WERI-Rb-1 (cell line): Measurements from ENCODE around the gene SERPINB2.

Experiments
- DNase-seq: peaks from one replicate; pipeline ENCODE4 v3.0.0-alpha.2; 2020
- H3K27ac ChIP-seq: fragments of 250-450 bp; sonication (Bioruptor Pico); 2 replicates; pipeline ENCODE4 v1.5.1; 2020; ENCODE audit warnings: mild to moderate bottlenecking, moderate library complexity
- H3K27me3 ChIP-seq: fragments of 250-450 bp; sonication (Bioruptor Pico); 2 replicates; pipeline ENCODE4 v1.5.1; 2021; ENCODE audit warnings: mild to moderate bottlenecking, low read depth, moderate library complexity; ENCODE audit not compliant: insufficient read depth, severe bottlenecking
- H3K36me3 ChIP-seq: fragments of 250-450 bp; sonication (Bioruptor Pico); 2 replicates; pipeline ENCODE4 v1.5.1; 2020; ENCODE audit warnings: mild to moderate bottlenecking, moderate library complexity
- H3K4me3 ChIP-seq: 2 replicates; pipeline ENCODE4 v1.5.1; 2011; ENCODE audit warnings: low read depth, mild to moderate bottlenecking, control low read depth, low read length
- H3K9me3 ChIP-seq: fragments of 250-450 bp; sonication (Bioruptor Pico); 2 replicates; pipeline ENCODE4 v1.5.1; 2021; ENCODE audit warnings: mild to moderate bottlenecking, moderate library complexity; ENCODE audit not compliant: severe bottlenecking
- TF ChIP-seq, protein P1 (sequence below): IDR thresholded peaks from 2 replicates; pipeline ENCODE4 v1.5.1; 2011; ENCODE audit warnings: low read depth, mild to moderate bottlenecking, control low read depth, inconsistent platforms, low read length

The SERPINB2 gene

DNA sequence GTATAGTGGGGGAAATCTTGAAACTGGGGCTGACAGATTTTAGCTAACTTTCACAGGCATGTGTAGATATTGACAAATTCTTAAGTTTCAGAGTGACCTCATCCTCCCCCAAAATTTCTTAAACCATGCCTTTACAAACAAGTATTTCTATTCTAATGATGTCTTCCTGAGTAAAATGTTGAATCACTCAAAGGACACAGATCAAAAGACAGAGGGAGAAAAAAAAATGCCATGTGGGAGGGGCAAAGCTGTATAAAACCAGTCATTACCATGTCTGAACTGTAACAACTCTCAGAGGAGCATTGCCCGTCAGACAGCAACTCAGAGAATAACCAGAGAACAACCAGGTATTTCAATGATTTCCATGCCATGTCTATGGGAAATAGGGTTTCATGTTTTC, at the start of gene SERPINB2:
SERPINB2 (plus strand) TSS at position 282 of the 400 bp plus-strand sequence. CDS start 3,740 bp downstream, outside the sequence.
- TF ChIP-seq, protein P1, sequence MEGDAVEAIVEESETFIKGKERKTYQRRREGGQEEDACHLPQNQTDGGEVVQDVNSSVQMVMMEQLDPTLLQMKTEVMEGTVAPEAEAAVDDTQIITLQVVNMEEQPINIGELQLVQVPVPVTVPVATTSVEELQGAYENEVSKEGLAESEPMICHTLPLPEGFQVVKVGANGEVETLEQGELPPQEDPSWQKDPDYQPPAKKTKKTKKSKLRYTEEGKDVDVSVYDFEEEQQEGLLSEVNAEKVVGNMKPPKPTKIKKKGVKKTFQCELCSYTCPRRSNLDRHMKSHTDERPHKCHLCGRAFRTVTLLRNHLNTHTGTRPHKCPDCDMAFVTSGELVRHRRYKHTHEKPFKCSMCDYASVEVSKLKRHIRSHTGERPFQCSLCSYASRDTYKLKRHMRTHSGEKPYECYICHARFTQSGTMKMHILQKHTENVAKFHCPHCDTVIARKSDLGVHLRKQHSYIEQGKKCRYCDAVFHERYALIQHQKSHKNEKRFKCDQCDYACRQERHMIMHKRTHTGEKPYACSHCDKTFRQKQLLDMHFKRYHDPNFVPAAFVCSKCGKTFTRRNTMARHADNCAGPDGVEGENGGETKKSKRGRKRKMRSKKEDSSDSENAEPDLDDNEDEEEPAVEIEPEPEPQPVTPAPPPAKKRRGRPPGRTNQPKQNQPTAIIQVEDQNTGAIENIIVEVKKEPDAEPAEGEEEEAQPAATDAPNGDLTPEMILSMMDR, result no peak
- no peak within 1 kb of the TSS for H3K4me3 ChIP-seq
- H3K27me3 ChIP-seq, result no peaks in the 10 kb centered on the region
- DNase-seq, result no peak
- H3K9me3 ChIP-seq, result no peaks in the 10 kb centered on the region
- no peak within 1 kb of the TSS for H3K27ac ChIP-seq
- no peaks in the 10 kb centered on the region for H3K36me3 ChIP-seq

DNA sequence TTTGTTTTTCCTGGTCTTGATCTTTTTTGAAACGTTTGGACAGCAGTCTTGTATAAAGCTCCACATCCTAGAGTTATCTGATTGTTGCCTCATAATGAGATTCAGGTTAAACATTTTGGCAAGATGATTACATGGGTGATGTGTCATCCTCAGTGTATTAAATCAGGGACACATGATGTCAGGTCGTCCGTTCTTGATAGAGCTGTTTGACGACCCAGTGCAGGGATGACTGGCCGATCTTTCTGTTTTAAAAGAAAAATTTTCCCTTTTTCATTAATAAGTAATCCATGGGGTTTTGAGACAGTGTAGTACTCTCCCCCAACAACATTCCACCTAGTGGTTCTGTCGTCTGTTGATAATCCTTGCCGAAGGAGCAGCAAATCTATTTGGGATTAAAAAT, 44.5 kb upstream of the SERPINB2 start:
- DNase-seq, result no peak
- H3K9me3 ChIP-seq, result no peaks in the 10 kb centered on the region
- TF ChIP-seq, protein P1, result no peak
- H3K36me3 ChIP-seq, result no peaks in the 10 kb centered on the region
- no peak overlapping the region for H3K27ac ChIP-seq
- no peak overlapping the region for H3K4me3 ChIP-seq
- no peaks in the 10 kb centered on the region for H3K27me3 ChIP-seq

DNA sequence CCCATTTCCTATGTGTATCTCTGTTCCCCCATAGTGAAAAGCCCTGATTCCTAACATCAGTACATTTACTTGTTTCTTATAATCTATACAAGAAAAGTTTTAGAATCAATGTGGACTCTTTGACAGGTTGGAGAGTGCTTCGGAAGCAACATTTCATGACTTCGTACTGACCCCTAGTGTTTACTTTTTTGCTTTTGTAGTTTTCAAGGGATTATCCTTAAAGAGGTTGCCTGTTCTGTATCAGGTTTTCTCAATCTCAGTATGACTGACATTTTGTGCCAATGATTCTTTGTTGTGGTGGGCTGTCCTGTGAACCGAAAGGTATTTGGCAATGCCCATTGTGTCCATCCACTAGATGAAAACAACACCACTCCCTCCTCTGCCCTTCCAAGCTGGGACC, 43.3 kb upstream of the SERPINB2 start:
- H3K4me3 ChIP-seq, result no peak overlapping the region
- no peaks in the 10 kb centered on the region for H3K9me3 ChIP-seq
- no peak overlapping the region for H3K27ac ChIP-seq
- TF ChIP-seq, protein P1, result peak; percentile 45
- no peaks in the 10 kb centered on the region for H3K36me3 ChIP-seq
- no peaks in the 10 kb centered on the region for H3K27me3 ChIP-seq
- DNase-seq, result no peak

DNA sequence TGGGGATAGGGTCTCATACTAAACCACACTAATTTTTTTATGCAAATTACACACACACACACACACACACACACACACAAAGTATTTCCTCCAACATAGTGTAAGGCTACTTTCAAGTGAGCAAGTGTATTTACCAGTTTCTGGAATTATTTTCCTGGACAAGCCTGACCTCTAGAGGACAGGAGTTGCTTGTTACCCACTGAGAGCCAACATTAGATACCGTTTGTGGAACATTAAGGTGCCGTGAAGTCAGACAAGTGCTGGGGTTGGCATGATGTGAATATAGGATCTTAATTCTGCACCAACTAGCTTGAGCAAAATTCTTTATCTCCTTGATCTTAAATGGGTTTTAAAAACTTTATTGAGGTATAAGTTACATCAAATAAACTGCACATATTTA, 39.3 kb upstream of the SERPINB2 start:
- no peak overlapping the region for H3K27ac ChIP-seq
- DNase-seq, result peak; percentile 44

DNA sequence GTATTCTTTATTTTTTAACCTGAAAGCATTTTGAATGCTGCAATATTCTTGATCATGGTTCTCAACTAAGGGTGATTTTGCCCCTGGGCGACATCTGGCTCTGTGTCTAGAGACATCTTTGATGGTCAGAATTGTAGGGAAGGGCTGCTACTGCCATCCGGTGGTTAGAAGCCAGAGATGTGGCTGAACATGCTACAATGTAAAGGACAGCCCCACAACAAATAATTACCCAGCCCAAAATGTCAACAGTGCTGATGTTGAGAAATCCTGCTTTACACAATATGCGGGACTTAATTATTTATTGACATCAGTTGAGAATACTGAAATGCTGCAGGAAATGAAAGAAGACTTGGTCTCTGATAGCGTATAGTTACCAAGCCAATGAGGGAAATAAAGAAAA, 37.5 kb upstream of the SERPINB2 start:
- TF ChIP-seq, protein P1, result peak; percentile 77
- Histone ChIP-seq H3K27ac (no peak overlapping the region), H3K36me3 (no peaks in the 10 kb centered on the region), H3K4me3 (no peak overlapping the region), H3K9me3 (peaks cover 2% of the 10 kb centered on the region), H3K27me3 (no peaks in the 10 kb centered on the region)
- peak; percentile 72 for DNase-seq

More for the DNA sequence above, 39.3 kb upstream of the SERPINB2 start:
- H3K4me3 ChIP-seq, result no peak overlapping the region
- H3K36me3 ChIP-seq, result no peaks in the 10 kb centered on the region
- TF ChIP-seq, protein P1, result peak; percentile 69
- no peaks in the 10 kb centered on the region for H3K9me3 ChIP-seq
- H3K27me3 ChIP-seq, result no peaks in the 10 kb centered on the region

GRCh38 chr18:63850636-63851035, 36.9 kb upstream of the SERPINB2 start:
- Histone ChIP-seq H3K36me3 (no peaks in the 10 kb centered on the region), H3K27me3 (no peaks in the 10 kb centered on the region), H3K9me3 (peaks cover 2% of the 10 kb centered on the region), H3K27ac (no peak overlapping the region), H3K4me3 (no peak overlapping the region)
- TF ChIP-seq, protein P1, result no peak
- DNase-seq, result no peak
